Measurements from ENCODE around the gene ATP2B2. TPM values are rescaled to one million over a fixed set of nuclear protein-coding genes. Genes with fewer than 3 reads are reported as not detected.

ATP2B2 gene
- total RNA-seq, 1 experiment from 2014 or later = not detected

GRCh38 chr3:10475983-10476382, 29.4 kb downstream of the ATP2B2 start:
- Histone ChIP-seq H3K4me1 (ENCODE audit: control insufficient read depth in 1 of 2, insufficient read depth in 2 of 2, low read length in 2 of 2) (no peaks in the 10 kb centered on the region), H3K9me3 (ENCODE audit: control insufficient read depth in 1 of 2, insufficient read depth in 1 of 2, low read depth in 1 of 2, low read length in 2 of 2) (no peaks in the 10 kb centered on the region), H3K79me2 (ENCODE audit: insufficient read depth, low read length) (no peaks in the 10 kb centered on the region), H3K36me3 (ENCODE audit: control insufficient read depth in 1 of 2, insufficient read depth in 2 of 2, low read length in 2 of 2) (no peaks in the 10 kb centered on the region), H3K4me2 (ENCODE audit: low read length) (no peak overlapping the region), H3K27ac (ENCODE audit: low read depth, low read length) (no peak overlapping the region), H3K9me2 (ENCODE audit: insufficient read depth) (no peaks in the 10 kb centered on the region), H3K9ac (ENCODE audit: low read length) (no peak overlapping the region), H3K27me3 (ENCODE audit: insufficient read depth, low read length) (peaks cover 4% of the 10 kb centered on the region; the same call in 1 of the 2 replicates), H3K4me3 (replicated peaks in 1 of 2; ENCODE audit: low read depth in 1 of 2, low read length in 2 of 2) (no peak overlapping the region), H2AFZ (ENCODE audit: low read depth, low read length, poor library complexity, severe bottlenecking) (no peak overlapping the region), H4K20me1 (ENCODE audit: insufficient read depth) (no peaks in the 10 kb centered on the region)
- ChIA-PET CTCF (no interaction called here), RAD21 (ENCODE audit: low non-redundant PET in 1 of 2, low total read pairs in 2 of 2, uncharacterized antibody in 2 of 2, unreplicated experiment in 2 of 2) (no interaction called here), POLR2A (no interaction called here)
- BruUV-seq (replicated peaks) = no TSS peak
- no peak for TF ChIP-seq SP1 (IDR thresholded peaks at IDR 0.05; ENCODE audit: low read depth)
- no peak for TF ChIP-seq ZFX (IDR thresholded peaks at IDR 0.05)
- TF ChIP-seq EZH2 (IDR thresholded peaks at IDR 0.05) = no peak
- no peak for TF ChIP-seq TCF7L2 (IDR thresholded peaks at IDR 0.05; ENCODE audit: borderline replicate concordance, extremely low read depth, insufficient read depth, insufficient read length)
- TF ChIP-seq RAD21 (IDR thresholded peaks at IDR 0.05; ENCODE audit: low read depth) = no peak
- TF ChIP-seq EZH2phosphoT487 (IDR thresholded peaks at IDR 0.05; ENCODE audit: borderline replicate concordance) = no peak
- no peak for TF ChIP-seq JUND (IDR thresholded peaks at IDR 0.05)
- TF ChIP-seq EGR1 (IDR thresholded peaks at IDR 0.05; ENCODE audit: low read depth) = no peak
- no peak for TF ChIP-seq ATF3 (IDR thresholded peaks at IDR 0.05)
- TF ChIP-seq REST (IDR thresholded peaks at IDR 0.05; ENCODE audit: low read depth) = no peak
- no peak for TF ChIP-seq ELF1 (IDR thresholded peaks at IDR 0.05; ENCODE audit: borderline replicate concordance, low read depth)
- no peak for TF ChIP-seq CTCF (IDR thresholded peaks at IDR 0.05 in 2 of 3, conservative IDR thresholded peaks at IDR 0.05 in 1 of 3; ENCODE audit: borderline replicate concordance in 1 of 3, insufficient read depth in 1 of 3, low read depth in 2 of 3, low read length in 2 of 3)
- DNase-seq (ENCODE audit: low read depth, low spot score) (no peak), ATAC-seq (no peak)
- intact Hi-C loops (cut with micrococcal nuclease) = no loop called here

All from HCT116 (cell line).